Osteoblast (primary cell): Measurements from ENCODE around the gene LMO7. TPM values are rescaled to one million over a fixed set of nuclear protein-coding genes. Genes with fewer than 3 reads are reported as not detected.

Experiments
- DNase-seq: peaks from one replicate; pipeline ENCODE4 v3.0.0; 2011; ENCODE audit warnings: low spot score, mixed read lengths; ENCODE audit not compliant: insufficient read length; ENCODE audit errors: missing footprints
- H2AFZ ChIP-seq: 2 replicates; pipeline ENCODE4 v1.6.0; 2011; ENCODE audit warnings: mild to moderate bottlenecking, low read length
- H3K27ac ChIP-seq: 2 replicates; pipeline ENCODE4 v1.5.1; 2011; ENCODE audit warnings: mild to moderate bottlenecking, low read depth, low read length, moderate library complexity
- H3K27me3 ChIP-seq: 2 replicates; pipeline ENCODE4 v1.6.0; 2012; ENCODE audit warnings: mild to moderate bottlenecking, control low read depth, inconsistent platforms, low read length, moderate library complexity; ENCODE audit not compliant: insufficient read depth
- H3K36me3 ChIP-seq: 2 replicates; pipeline ENCODE4 v1.5.1; 2011; ENCODE audit warnings: mild to moderate bottlenecking, low read length, control low read depth, moderate library complexity; ENCODE audit not compliant: insufficient read depth
- H3K4me1 ChIP-seq: 2 replicates; pipeline ENCODE4 v1.5.1; 2011; ENCODE audit warnings: mild to moderate bottlenecking, low read length, control low read depth, moderate library complexity; ENCODE audit not compliant: insufficient read depth
- H3K4me2 ChIP-seq: 2 replicates; pipeline ENCODE4 v1.6.0; 2011; ENCODE audit warnings: mild to moderate bottlenecking, low read length; ENCODE audit not compliant: insufficient read depth
- H3K4me3 ChIP-seq: fragments of 200-600 bp; sonication (generic); 3 replicates; pipeline ENCODE4 v1.5.1; 2012; ENCODE audit warnings: mild to moderate bottlenecking, low read length, inconsistent platforms; ENCODE audit not compliant: insufficient read depth
- H3K79me2 ChIP-seq: 2 replicates; pipeline ENCODE4 v1.6.0; 2012; ENCODE audit warnings: mild to moderate bottlenecking, low read length, control low read depth, inconsistent platforms; ENCODE audit not compliant: insufficient read depth
- H3K9me3 ChIP-seq: 2 replicates; pipeline ENCODE4 v1.5.1; 2011; ENCODE audit warnings: low read depth, low read length, control low read depth
- H4K20me1 ChIP-seq: 2 replicates; pipeline ENCODE4 v1.6.0; 2012; ENCODE audit warnings: mild to moderate bottlenecking, low read length, control low read depth; ENCODE audit not compliant: insufficient read depth
- CTCF ChIP-seq: IDR thresholded peaks from 2 replicates; pipeline ENCODE4 v1.5.1; 2011; ENCODE audit warnings: mild to moderate bottlenecking, low read depth, low read length, moderate library complexity; ENCODE audit errors: extremely low read depth
- total RNA-seq: library from RNA; depleted of rRNA; stranded (reverse); fragments of >200 nt; gene quantifications from 2 replicates; pipeline ENCODE4 v1.2.3, GENCODE V29; 2012

The LMO7 gene
- total RNA-seq, 1 donor = 536 TPM

GRCh38 chr13:75813323-75813722 is 177.2 kb downstream of the LMO7 start:
- Histone ChIP-seq H2AFZ (no peak overlapping the region), H3K36me3 (peaks cover 67% of the 10 kb centered on the region), H3K4me3 (no peak overlapping the region), H4K20me1 (peaks cover 72% of the 10 kb centered on the region), H3K4me1 (peaks cover 37% of the 10 kb centered on the region), H3K9me3 (no peaks in the 10 kb centered on the region), H3K79me2 (peaks cover 93% of the 10 kb centered on the region), H3K4me2 (no peak overlapping the region), H3K27ac (peak overlapping the region; percentile 12), H3K27me3 (no peaks in the 10 kb centered on the region)
- TF ChIP-seq CTCF = no peak
- DNase-seq = no peak

GRCh38 chr13:75818179-75818967 is 182.2 kb downstream of the LMO7 start:
- H3K4me3 ChIP-seq = no peak overlapping the region
- H3K4me1 ChIP-seq = peaks cover 12% of the 10 kb centered on the region
- H4K20me1 ChIP-seq = peaks cover 70% of the 10 kb centered on the region
- H3K79me2 ChIP-seq = peaks cover 82% of the 10 kb centered on the region
- no peak overlapping the region for H3K27ac ChIP-seq
- H2AFZ ChIP-seq = no peak overlapping the region
- no peaks in the 10 kb centered on the region for H3K9me3 ChIP-seq
- H3K4me2 ChIP-seq = no peak overlapping the region
- H3K27me3 ChIP-seq = no peaks in the 10 kb centered on the region
- TF ChIP-seq CTCF = no peak
- H3K36me3 ChIP-seq = peaks cover 83% of the 10 kb centered on the region
- no peak for DNase-seq

GRCh38 chr13:75818968-75819225 is 182.8 kb downstream of the LMO7 start:
- H3K36me3 ChIP-seq = peaks cover 83% of the 10 kb centered on the region
- peaks cover 69% of the 10 kb centered on the region for H4K20me1 ChIP-seq
- H3K27ac ChIP-seq = no peak overlapping the region
- H3K9me3 ChIP-seq = no peaks in the 10 kb centered on the region
- TF ChIP-seq CTCF = no peak
- H2AFZ ChIP-seq = no peak overlapping the region
- no peak overlapping the region for H3K4me2 ChIP-seq
- no peaks in the 10 kb centered on the region for H3K27me3 ChIP-seq
- H3K79me2 ChIP-seq = peaks cover 84% of the 10 kb centered on the region
- H3K4me3 ChIP-seq = no peak overlapping the region
- H3K4me1 ChIP-seq = peaks cover 12% of the 10 kb centered on the region
- no peak for DNase-seq

- TF ChIP-seq CTCF = no peak
- H3K9me3 ChIP-seq = no peaks in the 10 kb centered on the region
- no peak for DNase-seq
- H3K4me3 ChIP-seq = no peak overlapping the region
- peaks cover 75% of the 10 kb centered on the region for H3K36me3 ChIP-seq
- peaks cover 35% of the 10 kb centered on the region for H3K4me1 ChIP-seq
- no peaks in the 10 kb centered on the region for H3K27me3 ChIP-seq
- H3K4me2 ChIP-seq = no peak overlapping the region
- no peak overlapping the region for H2AFZ ChIP-seq
- no peak overlapping the region for H3K27ac ChIP-seq
- peaks cover 66% of the 10 kb centered on the region for H4K20me1 ChIP-seq
- peaks cover 79% of the 10 kb centered on the region for H3K79me2 ChIP-seq
These were observed 189.0 kb downstream of the LMO7 start for GRCh38 chr13:75825161-75825560.
